ENCODE measurements around the gene SLC35G4. TPM values are rescaled to one million over a fixed set of nuclear protein-coding genes. Genes with fewer than 3 reads are reported as not detected.

The SLC35G4 gene
- total RNA-seq, 4 donors from 2014 or later: not detected

DNA sequence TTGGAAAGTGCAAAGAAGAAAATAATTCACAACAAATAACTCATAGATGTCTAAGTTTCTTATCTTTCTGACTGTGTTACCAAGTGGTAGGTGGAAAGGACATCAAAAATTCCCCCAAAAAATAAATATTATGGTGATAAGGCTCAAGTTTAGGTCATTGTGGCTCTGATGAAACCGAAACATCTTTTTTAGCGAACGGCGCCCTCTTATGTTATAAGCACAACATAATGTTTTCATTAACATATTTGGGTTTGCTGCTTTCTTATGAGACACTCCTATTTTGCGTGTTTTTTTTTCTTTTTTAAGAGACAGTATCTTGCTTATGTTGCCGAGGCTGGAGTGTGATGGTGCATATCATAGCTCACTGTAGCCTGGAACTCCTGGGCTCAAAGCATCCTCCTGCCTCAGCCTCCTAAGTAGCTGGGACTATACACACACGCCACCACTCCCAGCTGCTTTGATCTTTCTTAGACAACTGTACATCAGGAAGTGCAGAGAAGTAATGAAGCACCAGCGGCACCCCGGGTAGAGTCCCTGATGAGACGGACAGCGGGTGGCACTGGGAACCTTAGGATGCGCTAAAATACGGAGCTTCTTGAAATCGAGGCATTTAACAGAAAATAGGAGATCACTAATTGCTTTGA is 38.5 kb upstream of the SLC35G4 start:
- TF ChIP-seq POLR2A (IDR thresholded peaks at IDR 0.05): no peak
- intact Hi-C loops (cut with DNase I; ENCODE audit: low total_unique reads): no loop called here
- WGBS, 2 donors: 68 to 70% methylated on average over 14 of the region's 14 CpGs
- DNase-seq (ENCODE audit: low spot score in 2 of 2): no peak
- H3K4me3 ChIP-seq (ENCODE audit: low read depth, poor library complexity, severe bottlenecking): no peak overlapping the region

DNA sequence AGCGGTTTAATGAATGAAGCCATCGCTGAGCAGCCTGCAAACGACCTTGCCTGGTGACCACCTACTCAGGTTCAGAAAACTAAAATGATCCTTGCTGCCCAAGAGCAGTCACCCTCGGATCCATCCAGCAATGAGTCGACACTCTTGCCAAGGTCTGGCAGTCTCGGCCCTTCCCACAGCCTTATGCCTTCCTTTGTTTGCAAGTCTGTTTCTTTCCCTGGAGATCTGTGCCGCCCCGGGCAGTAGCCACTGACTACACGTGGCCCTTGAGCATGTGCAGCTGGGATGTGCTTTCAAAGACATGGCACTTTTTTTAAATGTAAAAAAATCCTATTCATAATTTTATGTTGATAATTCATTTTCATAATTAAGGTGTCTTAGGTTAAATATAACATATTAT is 37.2 kb upstream of the SLC35G4 start:
- intact Hi-C loops (cut with DNase I; ENCODE audit: low total_unique reads): no loop called here
- TF ChIP-seq POLR2A (IDR thresholded peaks at IDR 0.05): no peak
- no peak for TF ChIP-seq CTCF (IDR thresholded peaks at IDR 0.05)
- H3K4me3 ChIP-seq (ENCODE audit: low read depth, poor library complexity, severe bottlenecking): no peak overlapping the region
- no peak for DNase-seq (ENCODE audit: low spot score in 2 of 2)
- WGBS, 2 donors: 82 to 85% methylated on average over 8 to 9 of the region's 9 CpGs

DNA sequence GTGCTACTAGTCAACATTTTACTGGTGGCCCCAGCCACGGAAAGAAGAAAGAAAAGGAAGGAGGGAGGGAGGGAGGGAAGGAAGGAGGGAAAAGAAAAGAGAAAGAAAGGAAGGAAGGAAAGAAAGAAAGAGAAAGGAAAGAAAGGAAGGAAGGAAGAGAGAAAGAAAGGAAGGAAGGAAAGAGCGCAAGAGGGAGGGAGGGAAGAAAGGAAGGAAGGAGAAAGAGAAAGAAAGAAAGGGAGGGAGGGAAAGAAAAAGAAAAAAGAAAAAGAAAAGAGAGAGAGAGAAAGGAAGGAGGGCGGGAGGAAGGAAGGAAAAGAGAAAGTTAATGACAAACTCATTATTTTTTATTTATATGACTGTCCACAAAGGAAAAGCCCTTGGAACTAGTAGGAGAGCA is 34.9 kb upstream of the SLC35G4 start:
- no peak overlapping the region for H3K4me3 ChIP-seq (ENCODE audit: low read depth, poor library complexity, severe bottlenecking)
- 75 to 79% methylated on average over 3 of the region's 3 CpGs for WGBS, 2 donors
- intact Hi-C loops (cut with DNase I; ENCODE audit: low total_unique reads): no loop called here
- TF ChIP-seq CTCF (IDR thresholded peaks at IDR 0.05) (no peak), POLR2A (IDR thresholded peaks at IDR 0.05) (no peak)
- no peak for DNase-seq (ENCODE audit: low spot score in 2 of 2)

DNA sequence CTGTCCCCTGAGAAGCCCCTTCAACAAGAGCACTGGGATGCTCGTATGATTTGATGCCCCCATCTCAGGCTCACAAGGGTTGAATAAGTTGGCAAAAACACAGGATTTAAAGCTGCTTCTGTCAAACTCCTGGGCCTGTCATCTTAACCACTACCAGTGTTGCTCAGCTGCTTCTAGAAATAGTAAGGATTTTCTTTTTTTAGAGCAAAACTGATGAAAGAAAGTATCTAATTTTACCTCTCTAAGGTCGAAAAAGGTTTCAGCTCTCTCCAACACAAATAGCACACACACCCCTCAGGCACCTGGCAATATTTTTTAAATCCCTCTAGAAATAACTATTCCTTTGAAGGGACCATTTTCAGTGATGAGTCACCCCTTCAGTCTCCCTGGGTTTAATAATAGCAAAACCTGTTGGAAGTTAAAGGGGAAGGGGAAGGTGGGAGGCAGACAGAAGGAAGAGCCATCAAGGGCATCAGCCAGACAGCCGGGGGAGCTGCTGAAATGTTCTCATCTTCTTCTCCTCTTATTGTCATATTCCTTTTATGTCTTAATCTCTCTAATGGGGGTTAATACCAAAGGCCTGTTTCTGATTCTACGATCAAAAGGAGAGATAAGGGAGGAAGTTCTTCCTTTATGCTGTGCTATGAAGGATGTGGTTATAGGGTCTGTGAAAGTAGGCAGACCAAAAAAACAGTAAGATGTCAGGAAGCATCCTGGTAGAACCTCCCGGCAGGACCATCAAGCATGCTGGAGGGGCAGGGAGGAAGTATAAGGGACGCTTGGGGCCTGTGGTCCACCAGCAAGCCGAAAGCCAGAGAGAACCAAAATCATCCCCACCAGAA is 31.9 kb upstream of the SLC35G4 start:
- 55% methylated on average over 7 of the region's 7 CpGs for WGBS, 2 donors
- TF ChIP-seq POLR2A (IDR thresholded peaks at IDR 0.05) (no peak), CTCF (IDR thresholded peaks at IDR 0.05) (no peak)
- H3K4me3 ChIP-seq (ENCODE audit: low read depth, poor library complexity, severe bottlenecking): no peak overlapping the region
- no peak for DNase-seq (ENCODE audit: low spot score in 2 of 2)
- intact Hi-C loops (cut with DNase I; ENCODE audit: low total_unique reads): no loop called here

DNA sequence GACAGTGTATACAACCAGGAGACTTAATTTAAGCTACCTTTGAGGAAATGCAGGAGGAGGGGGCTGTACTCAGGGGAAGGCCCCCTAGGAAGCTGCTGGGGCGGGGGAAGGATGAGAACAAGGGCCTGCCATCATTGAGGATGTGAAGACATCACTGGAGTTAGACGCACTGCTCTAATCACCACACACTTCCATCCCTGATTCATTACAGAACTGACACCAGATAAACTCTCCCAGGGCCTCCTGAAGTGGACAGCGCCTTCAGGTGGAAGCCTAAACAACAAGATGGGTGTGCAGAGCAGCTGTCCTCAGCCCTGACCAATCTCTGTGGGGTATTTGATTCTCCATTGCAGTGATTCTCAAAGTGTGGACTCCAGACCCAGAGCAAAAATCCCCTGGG is 30.6 kb upstream of the SLC35G4 start:
- intact Hi-C loops (cut with DNase I; ENCODE audit: low total_unique reads): no loop called here
- WGBS, 2 donors: 91 to 94% methylated on average over 3 of the region's 3 CpGs
- DNase-seq (ENCODE audit: low spot score in 2 of 2): no peak
- TF ChIP-seq CTCF (IDR thresholded peaks at IDR 0.05) (no peak), POLR2A (IDR thresholded peaks at IDR 0.05) (no peak)
- no peak overlapping the region for H3K4me3 ChIP-seq (ENCODE audit: low read depth, poor library complexity, severe bottlenecking)

- 94 to 96% methylated on average over 15 of the region's 15 CpGs for WGBS, 2 donors
- TF ChIP-seq POLR2A (IDR thresholded peaks at IDR 0.05): no peak
- no peak for TF ChIP-seq CTCF (IDR thresholded peaks at IDR 0.05)
- no peak overlapping the region for H3K4me3 ChIP-seq (ENCODE audit: low read depth, poor library complexity, severe bottlenecking)
- DNase-seq (ENCODE audit: low spot score in 2 of 2): no peak
- intact Hi-C loops (cut with DNase I; ENCODE audit: low total_unique reads): no loop called here
Measured at GRCh38 chr18:11579916-11580315, 29.5 kb upstream of the SLC35G4 start.

Data from lower leg skin (tissue), 4 donors.